HEK293T (cell line): ENCODE results near the gene ZNF610.

ENCODE experiments used
- BHLHE40 ChIP-seq: fragments of 450-650 bp; IDR thresholded peaks from 2 replicates; pipeline ENCODE4 v1.6.1; 2016; ENCODE audit warnings: mild to moderate bottlenecking, moderate library complexity, borderline replicate concordance
- ELF4 ChIP-seq: fragments of 450-650 bp; IDR thresholded peaks from 2 replicates; pipeline ENCODE4 v1.6.1; 2017; ENCODE audit warnings: antibody characterized with exemption
- TF ChIP-seq, protein P1 (sequence below): fragments of 450-650 bp; IDR thresholded peaks from 2 replicates; pipeline ENCODE4 v1.6.1; 2016

DNA sequence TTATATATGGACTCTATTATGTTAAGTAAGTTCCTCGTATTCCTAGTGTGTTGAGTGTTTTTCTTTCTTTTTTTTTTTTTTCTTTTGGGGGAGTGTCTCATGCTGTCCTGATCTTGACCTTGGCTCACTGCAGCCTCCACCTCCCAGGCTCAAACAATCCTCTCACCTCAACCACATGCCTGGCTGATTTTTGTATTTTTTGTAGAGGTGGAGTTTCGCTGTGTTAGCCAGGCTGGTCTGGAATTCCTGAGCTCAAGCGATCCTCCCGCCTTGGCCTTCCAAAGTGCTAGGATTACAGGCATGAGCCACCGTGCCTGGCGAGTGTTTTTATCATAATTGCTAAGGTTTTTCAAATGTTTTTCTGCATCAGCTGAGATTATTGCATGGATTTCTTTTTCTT lies 49.8 kb upstream of the ZNF610 start:
- TF ChIP-seq BHLHE40 (no peak), ELF4 (no peak)
- TF ChIP-seq, protein P1, sequence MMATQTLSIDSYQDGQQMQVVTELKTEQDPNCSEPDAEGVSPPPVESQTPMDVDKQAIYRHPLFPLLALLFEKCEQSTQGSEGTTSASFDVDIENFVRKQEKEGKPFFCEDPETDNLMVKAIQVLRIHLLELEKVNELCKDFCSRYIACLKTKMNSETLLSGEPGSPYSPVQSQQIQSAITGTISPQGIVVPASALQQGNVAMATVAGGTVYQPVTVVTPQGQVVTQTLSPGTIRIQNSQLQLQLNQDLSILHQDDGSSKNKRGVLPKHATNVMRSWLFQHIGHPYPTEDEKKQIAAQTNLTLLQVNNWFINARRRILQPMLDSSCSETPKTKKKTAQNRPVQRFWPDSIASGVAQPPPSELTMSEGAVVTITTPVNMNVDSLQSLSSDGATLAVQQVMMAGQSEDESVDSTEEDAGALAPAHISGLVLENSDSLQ: no peak
